Duodenal mucosa (tissue), 2 donors: ENCODE results near the gene LRRC1.
A peak's percentile ranks its signal among the peaks of the same experiment; 100 is the strongest.

Experiments
- H3K27ac ChIP-seq: one replicate; pipeline ENCODE4 v1.7.0; 2013; ENCODE audit warnings: low read depth, low read length
- H3K27me3 ChIP-seq, 2 donors: one replicate each; pipeline ENCODE4 v1.7.0; 2013; ENCODE audit warnings: low read length in 2 of 2, control low read depth in 1 of 2; ENCODE audit not compliant: insufficient read depth in 2 of 2, control insufficient read depth in 1 of 2
- H3K36me3 ChIP-seq, 2 donors: one replicate each; pipeline ENCODE4 v1.7.0; 2013; ENCODE audit warnings: low read length in 2 of 2, control low read depth in 1 of 2; ENCODE audit not compliant: insufficient read depth in 2 of 2, control insufficient read depth in 1 of 2
- H3K4me1 ChIP-seq, 2 donors: one replicate each; pipeline ENCODE4 v1.7.0; 2013; ENCODE audit warnings: low read length in 2 of 2, control low read depth in 1 of 2; ENCODE audit not compliant: insufficient read depth in 2 of 2, control insufficient read depth in 1 of 2
- H3K4me3 ChIP-seq, 2 donors: one replicate each; pipeline ENCODE4 v1.7.0; 2013; ENCODE audit warnings: low read length in 2 of 2, low read depth in 1 of 2
- H3K9ac ChIP-seq, 2 donors: one replicate each; pipeline ENCODE4 v1.7.0; 2013; ENCODE audit warnings: low read length in 2 of 2, low read depth in 1 of 2
- H3K9me3 ChIP-seq, 2 donors: one replicate each; pipeline ENCODE4 v1.7.0; 2013; ENCODE audit warnings: low read length in 2 of 2, control low read depth in 1 of 2; ENCODE audit not compliant: control insufficient read depth in 1 of 2

Gene LRRC1

GRCh38 chr6:53811746-53812145 is 16.9 kb downstream of the LRRC1 start:
- Histone ChIP-seq H3K27me3 (no peaks in the 10 kb centered on the region), H3K9me3 (no peaks in the 10 kb centered on the region), H3K4me1 (peaks cover 23 to 29% of the 10 kb centered on the region in 2 donors), H3K9ac (no peak overlapping the region), H3K36me3 (no peaks in the 10 kb centered on the region), H3K4me3 (no peak overlapping the region), H3K27ac (no peak overlapping the region)

GRCh38 chr6:53813096-53813495 is 18.3 kb downstream of the LRRC1 start:
- Histone ChIP-seq H3K27ac (no peak overlapping the region), H3K4me1 (peaks cover 23 to 29% of the 10 kb centered on the region in 2 donors), H3K4me3 (no peak overlapping the region), H3K27me3 (no peaks in the 10 kb centered on the region), H3K9ac (no peak overlapping the region), H3K9me3 (no peaks in the 10 kb centered on the region), H3K36me3 (no peaks in the 10 kb centered on the region)

GRCh38 chr6:53813801-53814200 is 19.0 kb downstream of the LRRC1 start:
- Histone ChIP-seq H3K27ac (no peak overlapping the region), H3K4me1 (peaks cover 23 to 29% of the 10 kb centered on the region in 2 donors), H3K4me3 (no peak overlapping the region)

GRCh38 chr6:53814353-53814752 is 19.5 kb downstream of the LRRC1 start:
- no peak overlapping the region for H3K9ac ChIP-seq
- H3K4me1 ChIP-seq, result peaks cover 23 to 29% of the 10 kb centered on the region in 2 donors
- no peaks in the 10 kb centered on the region for H3K27me3 ChIP-seq
- H3K36me3 ChIP-seq, result no peaks in the 10 kb centered on the region
- H3K9me3 ChIP-seq, result no peaks in the 10 kb centered on the region
- H3K4me3 ChIP-seq, result no peak overlapping the region
- no peak overlapping the region for H3K27ac ChIP-seq

More at GRCh38 chr6:53813801-53814200, 19.0 kb downstream of the LRRC1 start:
- H3K27me3 ChIP-seq, result no peaks in the 10 kb centered on the region
- no peaks in the 10 kb centered on the region for H3K9me3 ChIP-seq
- no peaks in the 10 kb centered on the region for H3K36me3 ChIP-seq
- H3K9ac ChIP-seq, result no peak overlapping the region

GRCh38 chr6:53815381-53816119 is 20.7 kb downstream of the LRRC1 start:
- Histone ChIP-seq H3K9ac (no peak overlapping the region), H3K36me3 (no peaks in the 10 kb centered on the region), H3K27me3 (no peaks in the 10 kb centered on the region), H3K9me3 (no peaks in the 10 kb centered on the region), H3K4me3 (no peak overlapping the region), H3K27ac (no peak overlapping the region), H3K4me1 (peaks cover 22 to 29% of the 10 kb centered on the region in 2 donors)

- no peaks in the 10 kb centered on the region for H3K9me3 ChIP-seq
- H3K9ac ChIP-seq, result no peak overlapping the region
- H3K4me3 ChIP-seq, result no peak overlapping the region
- no peaks in the 10 kb centered on the region for H3K36me3 ChIP-seq
- H3K27me3 ChIP-seq, result no peaks in the 10 kb centered on the region
- peaks cover 0 to under 1% of the 10 kb centered on the region in 2 donors for H3K4me1 ChIP-seq
- H3K27ac ChIP-seq, result no peak overlapping the region
Measured at GRCh38 chr6:53818858-53819609, 24.2 kb downstream of the LRRC1 start.

- Histone ChIP-seq H3K4me3 (no peak overlapping the region), H3K4me1 (peaks cover 18 to 29% of the 10 kb centered on the region in 2 donors)
Measured at GRCh38 chr6:53822401-53823125, 27.8 kb downstream of the LRRC1 start.

GRCh38 chr6:53824714-53825113 is 29.9 kb downstream of the LRRC1 start:
- no peaks in the 10 kb centered on the region for H3K27me3 ChIP-seq
- no peak overlapping the region for H3K9ac ChIP-seq
- peaks cover 34 to 51% of the 10 kb centered on the region in 2 donors for H3K4me1 ChIP-seq
- no peak overlapping the region for H3K4me3 ChIP-seq
- no peaks in the 10 kb centered on the region for H3K36me3 ChIP-seq
- no peak overlapping the region for H3K27ac ChIP-seq
- no peaks in the 10 kb centered on the region for H3K9me3 ChIP-seq

More at GRCh38 chr6:53822401-53823125, 27.8 kb downstream of the LRRC1 start:
- Histone ChIP-seq H3K36me3 (no peaks in the 10 kb centered on the region), H3K9ac (no peak overlapping the region), H3K9me3 (no peaks in the 10 kb centered on the region), H3K27ac (no peak overlapping the region), H3K27me3 (no peaks in the 10 kb centered on the region)

GRCh38 chr6:53825532-53826321 is 30.9 kb downstream of the LRRC1 start:
- H3K27me3 ChIP-seq, result no peaks in the 10 kb centered on the region
- H3K9me3 ChIP-seq, result no peaks in the 10 kb centered on the region
- H3K27ac ChIP-seq, result no peak overlapping the region
- peaks cover 43 to 61% of the 10 kb centered on the region in 2 donors for H3K4me1 ChIP-seq
- H3K9ac ChIP-seq, result no peak overlapping the region
- H3K36me3 ChIP-seq, result no peaks in the 10 kb centered on the region
- peak overlapping the region; percentile 11 to 34 for H3K4me3 ChIP-seq
